GM19240 (cell line): ENCODE data around the gene SLC24A1.
"Not testable (repeated sequence)": the region's sequence is repeated elsewhere in the genome, so short reads cannot be mapped to it uniquely, and the experiment has no call there.

Experiments
- DNase-seq: peaks from one replicate; pipeline ENCODE4 v3.0.0; 2011; ENCODE audit warnings: low spot score; ENCODE audit not compliant: insufficient read length

Gene SLC24A1

DNA sequence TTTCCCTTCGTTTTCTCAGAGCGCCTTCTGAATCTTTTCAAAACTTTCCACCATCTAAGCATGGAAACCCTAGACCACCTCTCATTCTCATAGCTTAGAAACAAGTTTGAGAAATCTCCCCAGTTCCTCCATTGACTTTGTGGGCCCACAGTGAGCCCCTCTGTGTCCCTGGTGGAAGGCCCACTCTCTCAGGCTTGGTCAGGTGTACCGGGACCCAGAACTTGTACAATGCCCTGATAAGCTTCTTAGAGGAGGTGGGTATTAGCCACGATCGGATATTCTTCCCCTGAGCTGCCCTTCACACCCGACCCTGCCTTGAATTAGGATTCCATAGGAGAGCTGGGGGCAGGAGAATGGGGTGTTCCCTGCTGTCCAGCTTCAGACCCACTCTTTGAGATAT lies at the start of gene SLC24A1:
SLC24A1 (plus strand) TSS at position 301 of the 400 bp plus-strand sequence. CDS start 2,143 bp downstream, outside the sequence.
- DNase-seq = no peak

GRCh38 chr15:65571971-65572370 lies 49.8 kb upstream of the SLC24A1 start:
- no peak for DNase-seq

- DNase-seq = no peak
Measured at GRCh38 chr15:65576664-65577063, 45.1 kb upstream of the SLC24A1 start.

DNA sequence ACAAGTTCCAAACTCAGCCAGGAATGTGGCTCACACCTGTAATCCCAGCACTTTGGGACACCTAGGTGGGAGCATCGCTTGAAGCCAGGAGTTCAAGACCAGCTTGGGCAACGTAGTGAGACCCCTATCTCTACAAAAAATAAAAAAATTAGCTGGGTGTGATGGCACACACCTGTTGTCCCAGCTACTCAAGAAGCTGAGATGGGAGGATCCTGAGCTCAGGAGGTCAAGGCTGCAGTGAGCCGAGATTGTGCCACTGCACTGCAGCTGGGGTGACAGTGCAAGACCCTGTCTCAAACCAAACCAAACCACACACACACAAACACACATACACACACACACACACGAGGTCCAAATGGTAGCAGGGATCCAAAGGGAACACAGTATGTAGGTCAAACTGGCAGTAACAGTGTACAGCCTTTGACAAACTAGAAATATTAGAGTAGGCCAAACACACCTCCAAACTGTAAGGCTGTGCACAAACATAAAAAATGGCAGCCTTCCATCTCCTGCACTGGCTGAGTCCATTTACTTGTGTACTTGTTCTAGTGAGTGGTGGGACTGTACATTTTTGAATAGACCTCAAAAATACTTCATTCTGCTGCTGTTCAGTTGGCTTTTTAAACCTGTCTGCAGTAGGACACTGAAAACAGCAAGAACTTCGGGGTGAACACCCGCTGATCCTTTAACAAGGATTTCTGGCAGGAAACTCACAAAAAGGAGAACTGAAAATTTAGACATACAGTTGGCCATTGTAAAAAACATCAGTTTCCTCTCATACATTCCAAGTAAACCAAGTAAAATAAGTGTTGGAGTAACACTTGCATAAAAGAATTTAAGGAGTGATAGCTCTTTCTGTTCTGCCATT lies 44.4 kb upstream of the SLC24A1 start:
- no peak for DNase-seq

DNA sequence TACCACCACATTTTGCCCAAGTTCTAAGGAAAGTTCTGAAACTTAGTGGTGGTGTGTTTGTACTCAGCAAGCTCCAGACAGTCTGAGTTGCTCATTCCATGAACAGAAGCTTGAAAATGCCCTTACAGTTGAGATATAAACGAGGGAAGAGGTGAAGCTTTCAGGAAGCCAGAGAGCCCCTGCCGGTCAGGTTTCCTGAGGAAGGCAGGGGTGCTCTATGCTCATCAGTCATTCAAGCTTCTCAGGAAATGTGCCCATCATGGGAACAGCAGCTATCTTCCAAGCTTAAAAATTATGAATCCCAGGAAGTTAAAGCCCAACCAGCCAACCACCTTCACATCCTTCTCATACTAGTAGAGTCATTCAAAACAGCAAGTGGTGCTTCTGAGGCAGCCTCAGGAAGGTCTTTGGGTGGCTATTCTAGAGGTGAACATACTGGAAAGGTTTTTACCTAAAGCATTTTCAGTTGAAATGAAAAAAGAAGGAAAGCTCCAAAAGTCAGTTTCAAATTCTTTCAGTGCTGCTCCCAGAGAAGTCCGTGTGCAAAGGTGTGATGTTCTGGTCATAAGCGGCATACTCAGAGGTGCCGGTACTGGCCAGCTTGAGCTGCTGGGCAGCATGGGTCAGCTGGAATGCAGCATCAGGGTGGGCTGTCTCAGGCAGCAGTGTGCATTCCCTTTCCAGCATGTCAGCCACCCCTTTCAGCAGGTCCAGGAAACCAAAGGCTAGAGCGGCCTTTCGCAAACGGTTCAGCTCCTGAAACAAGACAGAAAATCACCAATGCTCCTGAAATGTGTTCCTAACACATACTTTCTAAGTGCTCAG lies 42.6 kb upstream of the SLC24A1 start:
- no peak for DNase-seq

DNA sequence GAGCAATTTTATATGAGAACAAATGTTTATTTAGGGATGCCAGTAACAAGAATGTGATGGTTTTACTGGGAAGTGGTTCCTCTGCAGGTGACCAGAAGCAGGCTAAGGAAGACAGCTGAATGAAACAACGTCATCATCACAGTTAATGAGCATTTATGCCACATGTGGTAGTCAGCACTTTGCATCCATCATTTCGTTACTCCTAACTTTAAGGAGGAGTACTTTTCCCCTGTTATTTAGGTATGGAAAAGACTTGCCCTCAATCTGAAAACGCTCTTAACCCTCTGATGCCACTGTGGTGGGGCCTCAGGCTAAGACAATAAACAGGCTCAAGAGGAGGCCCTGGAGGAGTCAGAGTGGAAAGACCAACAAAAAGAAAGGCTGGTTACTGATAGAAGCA lies 42.0 kb upstream of the SLC24A1 start:
- no peak for DNase-seq

DNA sequence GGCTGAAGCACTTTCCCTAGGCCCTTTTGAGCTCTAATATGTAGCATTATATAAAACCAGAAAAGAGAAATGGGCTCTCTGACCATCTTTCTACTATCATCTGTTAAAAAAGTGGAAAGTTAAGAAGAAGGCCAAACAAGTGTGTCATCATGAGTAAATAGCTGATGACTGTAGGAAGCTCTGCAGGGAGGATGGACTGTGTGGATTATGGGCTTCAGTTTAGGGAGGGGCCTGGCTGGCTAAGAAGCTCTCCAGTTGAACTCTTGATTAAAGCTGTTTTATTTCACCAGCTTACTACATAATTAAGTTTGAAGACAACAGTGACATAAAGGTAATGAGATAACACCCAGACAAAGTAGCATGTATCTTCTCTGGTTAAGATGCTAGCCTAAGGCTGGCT lies 41.5 kb upstream of the SLC24A1 start:
- DNase-seq = no peak

DNA sequence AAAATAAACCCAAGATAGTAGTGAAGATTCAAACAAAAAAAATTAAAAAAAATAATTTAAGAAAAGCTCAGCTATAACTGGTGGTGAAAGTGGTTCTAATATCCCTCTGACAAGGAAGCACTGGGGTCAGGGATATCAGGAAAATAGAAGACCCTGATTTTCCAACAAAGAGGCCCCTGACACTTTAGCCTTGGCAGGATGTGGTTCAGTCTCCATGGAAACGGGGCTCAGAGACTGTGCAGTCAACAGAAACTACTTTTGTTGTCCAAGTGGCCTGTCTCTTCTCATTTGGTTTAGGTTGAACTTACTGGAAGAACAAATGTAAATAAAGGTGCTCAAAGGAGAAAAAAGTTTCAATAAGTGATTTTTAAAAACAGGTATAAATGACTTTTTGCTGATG lies 38.0 kb upstream of the SLC24A1 start:
- peak; percentile 53 for DNase-seq

DNA sequence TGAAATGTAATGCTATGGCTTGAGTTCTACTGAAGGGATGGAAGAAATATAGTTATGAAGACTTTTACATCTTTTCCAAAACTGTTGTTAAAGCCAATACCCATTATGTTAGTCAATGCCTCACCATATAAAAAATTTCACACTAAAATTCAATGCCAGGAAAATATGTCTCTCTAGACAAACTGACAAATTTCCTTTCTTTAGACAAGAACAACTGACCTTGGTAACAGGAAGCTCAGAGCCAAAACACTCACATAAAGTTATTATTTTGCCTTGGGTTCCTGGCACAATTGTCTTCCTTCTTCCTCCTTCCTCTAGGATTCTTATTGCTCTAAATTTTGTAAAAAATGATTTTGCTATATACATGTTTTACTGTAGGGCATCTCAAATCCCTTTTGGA lies 37.5 kb upstream of the SLC24A1 start:
- no peak for DNase-seq

DNA sequence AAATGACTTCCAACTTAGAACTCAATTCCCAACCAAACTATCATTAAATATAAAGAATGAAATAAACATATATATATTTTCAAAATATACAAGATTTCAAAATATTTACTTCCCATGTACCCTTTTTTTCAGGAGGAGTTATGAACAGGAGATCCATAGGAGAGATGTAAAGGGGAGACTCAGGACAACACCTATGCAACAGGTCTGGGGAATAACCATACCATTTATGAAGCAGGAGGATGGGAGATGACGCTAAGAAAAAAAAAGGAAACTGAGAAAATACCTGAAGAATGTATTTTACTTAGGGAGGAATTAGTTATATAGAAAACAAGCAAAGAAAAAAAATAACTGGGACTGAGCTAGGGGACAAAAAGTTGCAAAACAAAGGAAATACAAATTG lies 34.6 kb upstream of the SLC24A1 start:
- DNase-seq = no peak

DNA sequence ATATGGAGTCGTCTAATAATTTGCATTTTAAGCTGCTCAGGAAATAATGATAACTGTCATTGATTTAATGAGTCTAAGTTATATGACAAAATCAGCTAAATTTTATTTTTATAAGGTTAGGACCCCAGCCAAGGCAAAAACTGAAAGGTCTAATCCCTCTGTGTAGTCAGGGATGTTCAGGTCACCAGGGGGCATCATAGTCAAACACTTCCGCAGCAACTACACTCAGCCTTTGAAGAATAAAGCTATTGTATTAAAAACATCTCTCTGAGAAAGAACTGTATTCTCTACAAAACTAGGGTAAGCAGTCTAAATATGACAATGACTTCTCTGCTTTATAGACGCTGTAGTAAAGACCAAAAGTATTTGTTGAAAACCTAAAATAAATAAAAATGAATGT lies 25.8 kb upstream of the SLC24A1 start:
- DNase-seq = no peak

GRCh38 chr15:65598468-65598867 lies 23.3 kb upstream of the SLC24A1 start:
- no peak for DNase-seq

DNA sequence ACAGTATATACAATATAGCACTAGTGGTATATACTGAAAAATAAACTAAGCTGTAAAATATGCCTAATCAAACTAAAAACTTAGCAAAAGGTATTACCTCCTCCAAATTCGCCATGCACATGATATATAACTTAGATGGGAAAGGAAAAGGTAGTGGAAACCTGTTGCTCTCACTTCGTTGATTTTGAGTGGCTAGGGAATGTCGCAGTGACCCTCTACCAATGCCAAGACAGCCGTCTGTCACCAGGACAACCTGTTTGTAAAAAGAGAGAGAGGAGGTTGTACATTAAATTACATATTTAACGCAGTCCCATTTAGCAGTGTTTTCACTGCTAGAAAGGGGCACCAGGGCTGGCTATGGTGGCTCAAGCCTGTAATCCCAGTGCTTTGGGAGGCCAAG lies 22.1 kb upstream of the SLC24A1 start:
- DNase-seq = no peak

DNA sequence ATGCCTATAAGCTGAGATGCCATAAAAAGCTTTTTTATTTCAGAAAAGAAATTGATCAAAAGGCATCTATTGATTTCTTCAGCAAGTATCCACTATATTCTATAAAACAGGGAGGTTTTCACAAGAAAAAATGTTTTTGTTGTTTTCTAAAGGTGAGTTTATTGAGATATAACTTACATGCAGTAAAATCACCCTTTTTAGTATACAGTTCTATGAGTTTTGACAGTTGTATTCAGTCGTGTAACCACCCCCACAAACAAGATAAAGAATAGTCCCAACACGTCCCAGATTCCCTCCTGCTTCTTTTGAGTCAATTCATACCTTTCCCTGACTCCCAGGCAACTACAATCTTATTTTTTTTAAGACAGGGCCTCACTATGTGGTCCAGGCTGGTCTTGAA lies 18.6 kb upstream of the SLC24A1 start:
- DNase-seq = no peak

DNA sequence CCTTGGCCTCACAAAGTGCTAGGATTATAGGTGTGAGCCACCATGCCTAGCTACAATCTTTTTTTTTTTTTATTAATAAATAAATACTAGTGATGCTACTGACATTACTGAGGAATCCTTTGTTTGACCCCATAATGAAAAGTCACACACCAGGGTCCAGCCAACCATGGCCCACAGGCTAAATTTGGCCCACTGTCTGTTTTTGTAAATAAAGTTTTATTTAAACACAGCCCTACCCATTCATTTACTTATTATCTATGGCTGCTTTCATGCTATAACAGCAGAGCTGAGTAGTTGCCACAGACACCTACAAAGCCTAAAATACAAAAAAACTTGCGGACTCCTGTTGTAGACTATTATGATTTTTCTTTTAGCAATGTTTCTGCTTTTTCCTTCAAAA lies 18.2 kb upstream of the SLC24A1 start:
- DNase-seq = no peak

GRCh38 chr15:65610871-65611718 lies 10.6 kb upstream of the SLC24A1 start, which contains the start of gene INTS14:
Gene INTS14, minus strand, starts transcription at chr15:65611131. Its CDS starts 3,751 bp downstream, at chr15:65607380.
- DNase-seq = peak; percentile 86

DNA sequence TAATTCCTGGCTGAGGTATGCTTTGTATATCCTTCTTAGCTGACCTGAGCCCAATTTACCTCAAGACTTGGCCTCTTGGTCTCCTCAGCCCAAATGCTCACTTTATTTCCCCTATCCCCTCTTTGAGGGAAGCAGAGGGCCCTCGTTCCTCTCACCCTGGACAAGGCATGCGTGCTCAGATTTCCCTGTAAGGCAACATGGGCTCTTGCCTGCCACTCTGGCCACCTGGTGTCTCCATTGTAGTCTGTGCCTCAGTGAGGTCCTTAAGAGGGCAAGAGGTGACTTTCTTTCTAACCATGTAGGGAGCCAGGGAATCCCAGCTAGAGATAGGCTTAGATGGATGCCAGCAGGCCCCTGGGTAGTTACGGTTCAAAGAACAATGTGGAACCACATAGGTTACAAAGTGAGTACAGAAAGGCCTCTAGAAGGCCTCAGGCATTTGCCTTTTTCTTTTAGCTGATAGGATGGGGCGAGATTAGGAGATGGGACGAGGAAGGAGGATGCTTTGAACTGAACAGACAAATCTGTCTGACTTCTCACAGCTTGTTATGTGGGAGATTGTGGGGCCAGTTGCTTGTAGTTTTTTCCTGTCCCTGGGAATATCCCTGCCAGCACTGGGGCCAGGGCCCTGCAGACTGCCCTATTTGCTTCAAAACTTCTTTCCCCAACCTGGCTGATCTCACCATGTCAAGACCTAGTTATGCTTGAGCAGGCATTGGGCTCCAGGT lies 9.7 kb upstream of the SLC24A1 start:
- no peak for DNase-seq

GRCh38 chr15:65612616-65612946 lies 9.2 kb upstream of the SLC24A1 start:
- no peak for DNase-seq

DNA sequence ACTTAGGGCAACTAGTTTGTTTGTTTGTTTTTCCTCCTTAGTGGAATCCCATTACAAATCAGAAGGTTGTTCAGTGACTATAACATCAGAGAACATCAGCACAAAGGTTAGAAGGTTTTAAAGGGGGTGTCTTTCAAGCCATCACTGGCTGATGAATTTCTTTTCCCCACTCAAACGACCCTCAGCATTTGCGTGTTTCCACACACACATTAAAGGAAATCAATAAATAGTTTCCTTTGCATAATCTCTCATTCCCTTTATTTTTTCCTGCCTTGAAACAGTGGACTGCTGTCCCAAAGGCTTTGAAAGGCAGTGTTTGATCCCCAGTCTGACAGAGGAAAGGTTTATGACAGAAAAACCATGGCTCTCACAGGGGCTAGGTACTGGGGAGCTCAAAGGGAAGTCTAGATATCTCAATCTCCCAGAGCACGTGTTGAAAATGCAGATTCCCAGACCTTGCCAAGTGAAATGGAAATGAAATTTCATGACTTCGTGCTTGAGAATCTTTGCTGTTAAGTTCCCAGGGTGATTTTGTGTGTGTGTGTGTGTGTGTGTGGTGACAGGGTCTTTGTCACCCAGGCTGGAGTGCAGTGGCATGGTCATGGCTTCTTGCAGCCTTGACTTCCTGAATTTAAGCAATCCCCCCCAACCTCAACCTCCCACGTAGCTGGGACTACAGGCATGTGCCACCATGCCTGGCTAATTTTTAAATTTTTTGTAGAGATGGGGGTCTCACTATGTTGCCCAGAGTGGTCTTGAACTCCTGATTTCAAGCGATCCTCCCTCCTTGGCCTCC lies 8.6 kb upstream of the SLC24A1 start:
- DNase-seq = no peak

- not testable (repeated sequence) for DNase-seq
Measured at GRCh38 chr15:65615887-65616286, 5.9 kb upstream of the SLC24A1 start.
